Measurements from ENCODE around the gene RAB1B. TPM values are rescaled to one million over a fixed set of nuclear protein-coding genes. Genes with fewer than 3 reads are reported as not detected.

The RAB1B gene
- total RNA-seq, 1 experiment from 2014 or later, result 148 TPM

- TF ChIP-seq, protein P1, sequence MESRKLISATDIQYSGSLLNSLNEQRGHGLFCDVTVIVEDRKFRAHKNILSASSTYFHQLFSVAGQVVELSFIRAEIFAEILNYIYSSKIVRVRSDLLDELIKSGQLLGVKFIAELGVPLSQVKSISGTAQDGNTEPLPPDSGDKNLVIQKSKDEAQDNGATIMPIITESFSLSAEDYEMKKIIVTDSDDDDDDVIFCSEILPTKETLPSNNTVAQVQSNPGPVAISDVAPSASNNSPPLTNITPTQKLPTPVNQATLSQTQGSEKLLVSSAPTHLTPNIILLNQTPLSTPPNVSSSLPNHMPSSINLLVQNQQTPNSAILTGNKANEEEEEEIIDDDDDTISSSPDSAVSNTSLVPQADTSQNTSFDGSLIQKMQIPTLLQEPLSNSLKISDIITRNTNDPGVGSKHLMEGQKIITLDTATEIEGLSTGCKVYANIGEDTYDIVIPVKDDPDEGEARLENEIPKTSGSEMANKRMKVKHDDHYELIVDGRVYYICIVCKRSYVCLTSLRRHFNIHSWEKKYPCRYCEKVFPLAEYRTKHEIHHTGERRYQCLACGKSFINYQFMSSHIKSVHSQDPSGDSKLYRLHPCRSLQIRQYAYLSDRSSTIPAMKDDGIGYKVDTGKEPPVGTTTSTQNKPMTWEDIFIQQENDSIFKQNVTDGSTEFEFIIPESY (IDR thresholded peaks at IDR 0.05; ENCODE audit: extremely low read depth, insufficient replicate concordance, low read length), result no peak
- TF ChIP-seq, protein P2, sequence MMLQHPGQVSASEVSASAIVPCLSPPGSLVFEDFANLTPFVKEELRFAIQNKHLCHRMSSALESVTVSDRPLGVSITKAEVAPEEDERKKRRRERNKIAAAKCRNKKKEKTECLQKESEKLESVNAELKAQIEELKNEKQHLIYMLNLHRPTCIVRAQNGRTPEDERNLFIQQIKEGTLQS (IDR thresholded peaks at IDR 0.05), result no peak
- no peak for TF ChIP-seq SIN3A (IDR thresholded peaks at IDR 0.05; ENCODE audit: low read depth)
- no peak for TF ChIP-seq SP1 (IDR thresholded peaks at IDR 0.05; ENCODE audit: low read depth)
- TF ChIP-seq JUND (IDR thresholded peaks at IDR 0.05), result no peak
- TF ChIP-seq, protein P3, sequence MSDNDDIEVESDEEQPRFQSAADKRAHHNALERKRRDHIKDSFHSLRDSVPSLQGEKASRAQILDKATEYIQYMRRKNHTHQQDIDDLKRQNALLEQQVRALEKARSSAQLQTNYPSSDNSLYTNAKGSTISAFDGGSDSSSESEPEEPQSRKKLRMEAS (IDR thresholded peaks at IDR 0.05), result no peak
- no peak for TF ChIP-seq EZH2 (IDR thresholded peaks at IDR 0.05)
Measured at GRCh38 chr11:66233301-66233700, 35.1 kb upstream of the RAB1B start (continued).

GRCh38 chr11:66235141-66235540 is 33.3 kb upstream of the RAB1B start:
- DNase-seq (ENCODE audit: low read depth, low spot score) (no peak), ATAC-seq (no peak)
- Histone ChIP-seq H3K27me3 (ENCODE audit: insufficient read depth, low read length) (no peaks in the 10 kb centered on the region), H3K9me3 (ENCODE audit: control insufficient read depth in 1 of 2, insufficient read depth in 1 of 2, low read depth in 1 of 2, low read length in 2 of 2) (no peaks in the 10 kb centered on the region), H3K9me2 (ENCODE audit: insufficient read depth) (no peaks in the 10 kb centered on the region), H2AFZ (ENCODE audit: low read depth, low read length, poor library complexity, severe bottlenecking) (no peak overlapping the region), H3K9ac (ENCODE audit: low read length) (no peak overlapping the region), H3K79me2 (ENCODE audit: insufficient read depth, low read length) (no peaks in the 10 kb centered on the region), H3K4me1 (ENCODE audit: control insufficient read depth in 1 of 2, insufficient read depth in 2 of 2, low read length in 2 of 2) (no peaks in the 10 kb centered on the region), H3K4me2 (ENCODE audit: low read length) (no peak overlapping the region), H3K27ac (ENCODE audit: low read depth, low read length) (no peak overlapping the region), H3K4me3 (replicated peaks in 1 of 2; ENCODE audit: low read depth in 1 of 2, low read length in 2 of 2) (no peak overlapping the region), H4K20me1 (ENCODE audit: insufficient read depth) (no peaks in the 10 kb centered on the region), H3K36me3 (ENCODE audit: control insufficient read depth in 1 of 2, insufficient read depth in 2 of 2, low read length in 2 of 2) (peaks cover 4 to 11% of the 10 kb centered on the region in 2 experiments; a peak in 2 of 4 replicates)
- ChIA-PET POLR2A (no interaction called here), RAD21 (ENCODE audit: low non-redundant PET in 1 of 2, low total read pairs in 2 of 2, uncharacterized antibody in 2 of 2, unreplicated experiment in 2 of 2) (no interaction called here), CTCF (interaction anchor here (1.4 kb wide), 1 partner anchor 13 kb away, joined by 3 read pairs; no protein-coding TSS in a partner anchor)
- TF ChIP-seq, protein P2 (IDR thresholded peaks at IDR 0.05), result no peak
- no peak for TF ChIP-seq ZFX (IDR thresholded peaks at IDR 0.05)
- no peak for TF ChIP-seq JUND (IDR thresholded peaks at IDR 0.05)
- TF ChIP-seq RAD21 (IDR thresholded peaks at IDR 0.05; ENCODE audit: low read depth), result no peak
- TF ChIP-seq, protein P3 (IDR thresholded peaks at IDR 0.05), result no peak
- TF ChIP-seq TCF7L2 (IDR thresholded peaks at IDR 0.05; ENCODE audit: borderline replicate concordance, extremely low read depth, insufficient read depth, insufficient read length), result no peak
- TF ChIP-seq CEBPB (IDR thresholded peaks at IDR 0.05; ENCODE audit: low read depth), result no peak
- TF ChIP-seq SRF (IDR thresholded peaks at IDR 0.05; ENCODE audit: low read depth), result no peak
- TF ChIP-seq CBX3 (IDR thresholded peaks at IDR 0.05; ENCODE audit: low read depth), result no peak
- TF ChIP-seq CTCF (IDR thresholded peaks at IDR 0.05 in 2 of 3, conservative IDR thresholded peaks at IDR 0.05 in 1 of 3; ENCODE audit: borderline replicate concordance in 1 of 3, insufficient read depth in 1 of 3, low read depth in 2 of 3, low read length in 2 of 3), result no peak
- TF ChIP-seq, protein P4, sequence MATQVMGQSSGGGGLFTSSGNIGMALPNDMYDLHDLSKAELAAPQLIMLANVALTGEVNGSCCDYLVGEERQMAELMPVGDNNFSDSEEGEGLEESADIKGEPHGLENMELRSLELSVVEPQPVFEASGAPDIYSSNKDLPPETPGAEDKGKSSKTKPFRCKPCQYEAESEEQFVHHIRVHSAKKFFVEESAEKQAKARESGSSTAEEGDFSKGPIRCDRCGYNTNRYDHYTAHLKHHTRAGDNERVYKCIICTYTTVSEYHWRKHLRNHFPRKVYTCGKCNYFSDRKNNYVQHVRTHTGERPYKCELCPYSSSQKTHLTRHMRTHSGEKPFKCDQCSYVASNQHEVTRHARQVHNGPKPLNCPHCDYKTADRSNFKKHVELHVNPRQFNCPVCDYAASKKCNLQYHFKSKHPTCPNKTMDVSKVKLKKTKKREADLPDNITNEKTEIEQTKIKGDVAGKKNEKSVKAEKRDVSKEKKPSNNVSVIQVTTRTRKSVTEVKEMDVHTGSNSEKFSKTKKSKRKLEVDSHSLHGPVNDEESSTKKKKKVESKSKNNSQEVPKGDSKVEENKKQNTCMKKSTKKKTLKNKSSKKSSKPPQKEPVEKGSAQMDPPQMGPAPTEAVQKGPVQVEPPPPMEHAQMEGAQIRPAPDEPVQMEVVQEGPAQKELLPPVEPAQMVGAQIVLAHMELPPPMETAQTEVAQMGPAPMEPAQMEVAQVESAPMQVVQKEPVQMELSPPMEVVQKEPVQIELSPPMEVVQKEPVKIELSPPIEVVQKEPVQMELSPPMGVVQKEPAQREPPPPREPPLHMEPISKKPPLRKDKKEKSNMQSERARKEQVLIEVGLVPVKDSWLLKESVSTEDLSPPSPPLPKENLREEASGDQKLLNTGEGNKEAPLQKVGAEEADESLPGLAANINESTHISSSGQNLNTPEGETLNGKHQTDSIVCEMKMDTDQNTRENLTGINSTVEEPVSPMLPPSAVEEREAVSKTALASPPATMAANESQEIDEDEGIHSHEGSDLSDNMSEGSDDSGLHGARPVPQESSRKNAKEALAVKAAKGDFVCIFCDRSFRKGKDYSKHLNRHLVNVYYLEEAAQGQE (IDR thresholded peaks at IDR 0.05; ENCODE audit: low read depth), result no peak
- TF ChIP-seq EZH2phosphoT487 (IDR thresholded peaks at IDR 0.05; ENCODE audit: borderline replicate concordance), result no peak
- no TSS peak for BruUV-seq (replicated peaks)
- intact Hi-C loops (cut with micrococcal nuclease), result no loop called here
